NB4 (cell line): ENCODE results near the gene ATL1.
A peak's percentile ranks its signal among the peaks of the same experiment; 100 is the strongest.

Source experiments
- DNase-seq: peaks from one replicate; pipeline ENCODE4 v3.0.0; 2010; ENCODE audit warnings: low read depth
- H3K4me3 ChIP-seq: one replicate; pipeline ENCODE4 v1.5.1; 2011; ENCODE audit warnings: mild to moderate bottlenecking, low read depth, low read length, moderate library complexity
- MYC ChIP-seq: IDR thresholded peaks from 2 replicates; pipeline ENCODE4 v1.6.1; 2011; ENCODE audit warnings: low read depth, low read length
- POLR2A ChIP-seq: IDR thresholded peaks from 2 replicates; pipeline ENCODE4 v1.6.1; 2011; ENCODE audit warnings: mild to moderate bottlenecking; ENCODE audit not compliant: insufficient read length; ENCODE audit errors: extremely low read depth
- TF ChIP-seq, protein P1 (sequence below): IDR thresholded peaks from 2 replicates; pipeline ENCODE4 v1.6.1; 2011; ENCODE audit warnings: low read depth, low read length
- TF ChIP-seq, protein P2 (sequence below): IDR thresholded peaks from one replicate; pipeline ENCODE4 v1.5.1; 2012; ENCODE audit warnings: low read depth, low read length

ATL1 gene

DNA sequence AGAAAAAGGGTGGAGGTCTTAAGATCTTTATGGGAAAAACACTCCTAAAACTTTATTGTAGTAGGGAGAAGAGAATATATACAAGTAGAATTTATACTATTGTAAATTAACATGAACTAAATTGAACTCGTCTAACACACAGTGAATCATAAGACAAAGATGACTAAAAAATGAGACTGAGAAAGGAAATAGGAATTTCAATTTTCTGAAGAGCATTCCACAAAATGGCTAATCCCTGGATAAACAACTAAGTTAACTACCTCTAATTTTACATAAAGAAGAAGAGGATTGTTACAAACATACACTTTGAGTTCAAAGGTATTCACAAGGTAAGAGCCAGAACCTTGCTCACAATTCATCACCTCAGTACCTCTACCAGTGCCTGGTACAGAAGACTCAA lies 29.6 kb upstream of the ATL1 start:
- DNase-seq = no peak
- peak overlapping the region; percentile 81 for H3K4me3 ChIP-seq
- TF ChIP-seq, protein P1, sequence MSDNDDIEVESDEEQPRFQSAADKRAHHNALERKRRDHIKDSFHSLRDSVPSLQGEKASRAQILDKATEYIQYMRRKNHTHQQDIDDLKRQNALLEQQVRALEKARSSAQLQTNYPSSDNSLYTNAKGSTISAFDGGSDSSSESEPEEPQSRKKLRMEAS = no peak

- no peak for DNase-seq
- H3K4me3 ChIP-seq = peak overlapping the region; percentile 81
Measured at GRCh38 chr14:50530794-50531365, 29.1 kb upstream of the ATL1 start.

DNA sequence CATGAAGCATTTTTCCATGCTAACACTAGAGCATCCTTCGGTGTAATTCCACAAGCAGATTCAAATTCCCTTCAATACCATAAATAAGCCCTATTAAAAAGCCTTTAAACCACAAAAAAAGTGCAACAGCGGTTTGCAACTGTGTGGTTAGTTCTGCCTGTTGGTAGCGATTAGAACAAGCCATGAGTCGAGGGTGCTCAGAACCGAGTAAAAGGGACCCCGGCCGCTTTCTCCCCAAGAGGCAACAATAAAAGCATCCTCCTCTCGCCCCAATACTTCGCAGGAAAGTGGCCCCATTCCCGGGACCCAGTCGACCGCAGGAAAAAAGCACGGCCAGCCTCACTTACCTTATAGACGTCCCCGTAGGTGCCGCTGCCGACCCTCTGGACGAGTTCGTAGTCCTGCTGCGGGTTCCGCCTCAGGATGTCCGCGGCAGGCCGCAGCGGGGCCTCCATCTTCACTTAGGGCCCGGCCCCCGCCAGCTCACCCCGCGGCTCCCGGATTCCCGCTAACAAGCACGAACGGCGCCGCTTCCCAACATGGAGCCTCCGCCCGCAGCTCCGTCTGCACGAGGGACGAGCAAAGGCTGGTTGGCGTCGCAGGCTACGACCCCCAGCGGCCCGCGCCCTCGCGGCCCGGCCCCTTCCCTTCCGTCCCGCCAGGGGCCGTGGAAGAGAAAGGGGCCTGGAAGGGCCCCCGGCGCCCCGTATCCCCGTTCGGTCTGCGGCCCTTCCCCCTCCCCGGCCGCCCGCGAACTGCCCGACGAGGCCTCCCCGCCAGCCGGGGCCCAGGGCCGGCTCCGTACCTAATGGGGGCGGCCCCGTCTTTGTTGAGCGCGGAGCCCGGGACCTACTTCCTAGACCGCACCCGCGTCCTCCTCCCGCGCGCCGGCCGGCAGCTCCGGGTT lies 28.1 kb upstream of the ATL1 start:
- TF ChIP-seq MYC (no peak), POLR2A (no peak)
- TF ChIP-seq, protein P2, sequence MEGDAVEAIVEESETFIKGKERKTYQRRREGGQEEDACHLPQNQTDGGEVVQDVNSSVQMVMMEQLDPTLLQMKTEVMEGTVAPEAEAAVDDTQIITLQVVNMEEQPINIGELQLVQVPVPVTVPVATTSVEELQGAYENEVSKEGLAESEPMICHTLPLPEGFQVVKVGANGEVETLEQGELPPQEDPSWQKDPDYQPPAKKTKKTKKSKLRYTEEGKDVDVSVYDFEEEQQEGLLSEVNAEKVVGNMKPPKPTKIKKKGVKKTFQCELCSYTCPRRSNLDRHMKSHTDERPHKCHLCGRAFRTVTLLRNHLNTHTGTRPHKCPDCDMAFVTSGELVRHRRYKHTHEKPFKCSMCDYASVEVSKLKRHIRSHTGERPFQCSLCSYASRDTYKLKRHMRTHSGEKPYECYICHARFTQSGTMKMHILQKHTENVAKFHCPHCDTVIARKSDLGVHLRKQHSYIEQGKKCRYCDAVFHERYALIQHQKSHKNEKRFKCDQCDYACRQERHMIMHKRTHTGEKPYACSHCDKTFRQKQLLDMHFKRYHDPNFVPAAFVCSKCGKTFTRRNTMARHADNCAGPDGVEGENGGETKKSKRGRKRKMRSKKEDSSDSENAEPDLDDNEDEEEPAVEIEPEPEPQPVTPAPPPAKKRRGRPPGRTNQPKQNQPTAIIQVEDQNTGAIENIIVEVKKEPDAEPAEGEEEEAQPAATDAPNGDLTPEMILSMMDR = no peak
- TF ChIP-seq, protein P1 = no peak
- H3K4me3 ChIP-seq = peak overlapping the region; percentile 81
- peak; percentile 68 for DNase-seq

More at GRCh38 chr14:50530794-50531365, 29.1 kb upstream of the ATL1 start:
- TF ChIP-seq MYC (no peak), POLR2A (no peak)
- TF ChIP-seq, protein P1 = no peak
- TF ChIP-seq, protein P2 = no peak

GRCh38 chr14:50532502-50533240 lies 27.3 kb upstream of the ATL1 start, which contains the start of gene MAP4K5:
Gene MAP4K5, minus strand, starts transcription at chr14:50532569. Its CDS starts 520 bp downstream, at chr14:50532049.
- peak; percentile 95 for DNase-seq
- TF ChIP-seq, protein P2 = peak; percentile 65
- peak; percentile 88 for TF ChIP-seq MYC
- TF ChIP-seq, protein P1 = peak; percentile 87
- TF ChIP-seq POLR2A = peak; percentile 60
- peak within 1 kb of the TSS; percentile 81 for H3K4me3 ChIP-seq

- TF ChIP-seq POLR2A (no peak), MYC (no peak)
- TF ChIP-seq, protein P2 = no peak
- TF ChIP-seq, protein P1 = no peak
- DNase-seq = peak; percentile 85
- peak overlapping the region; percentile 81 for H3K4me3 ChIP-seq
Measured at GRCh38 chr14:50533241-50533705, 26.7 kb upstream of the ATL1 start.
